HG02840 (cell line): ENCODE data around the gene WTIP.
"Not testable (repeated sequence)": the region's sequence is repeated elsewhere in the genome, so short reads cannot be mapped to it uniquely, and the experiment has no call there.

ENCODE experiments used
- ATAC-seq: cut with Tn5 transposase; IDR thresholded peaks from one replicate; pipeline ENCODE4 v1.9.1; 2021; ENCODE audit warnings: mild to moderate bottlenecking, moderate library complexity, moderate number of reproducible peaks; ENCODE audit not compliant: unreplicated experiment, low FRiP score

The WTIP gene

GRCh38 chr19:34480971-34481841, at the start of gene WTIP:
Gene WTIP, plus strand, starts transcription at chr19:34481758. Its CDS starts 217 bp downstream, at chr19:34481975.
- no peak for ATAC-seq

GRCh38 chr19:34432797-34433196, 48.8 kb upstream of the WTIP start:
- no peak for ATAC-seq

DNA sequence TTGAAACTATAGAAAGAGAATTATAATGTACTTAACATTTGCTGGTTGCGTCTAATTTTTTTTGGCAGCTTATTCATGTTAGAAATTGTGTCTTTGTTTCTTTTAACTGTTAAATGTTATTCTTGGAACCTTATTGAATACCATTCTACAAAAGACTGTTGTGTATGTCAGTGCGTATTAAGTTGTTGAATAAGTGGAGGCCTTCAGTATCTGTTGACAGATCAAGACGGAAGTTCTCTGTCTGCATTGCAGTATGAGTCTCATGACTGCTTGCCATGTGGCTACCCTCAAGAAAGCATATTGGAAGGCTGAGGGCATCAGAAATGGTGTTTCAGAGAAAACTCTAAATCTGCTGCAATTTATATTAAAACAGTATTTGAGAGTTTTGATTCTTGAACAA, 44.8 kb upstream of the WTIP start:
- ATAC-seq = no peak

DNA sequence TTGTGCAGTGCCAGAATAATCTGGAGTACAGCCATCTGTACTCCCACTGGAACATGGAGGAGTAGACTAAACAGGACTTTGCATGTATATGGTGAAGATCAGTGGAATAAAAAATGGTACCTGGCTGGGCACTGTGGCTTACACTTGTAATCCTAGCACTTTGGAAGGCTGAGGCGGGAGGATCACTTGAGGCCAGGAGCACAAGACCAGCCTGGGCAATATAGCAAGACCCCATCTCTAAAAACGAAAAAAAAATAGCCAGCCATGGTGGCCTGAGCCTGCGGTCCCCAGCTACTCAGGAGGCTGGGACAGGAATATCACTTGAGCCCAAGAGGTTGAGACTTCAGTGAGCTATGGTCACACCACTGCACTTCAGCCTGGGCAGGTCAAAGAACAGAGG, 33.4 kb upstream of the WTIP start:
- ATAC-seq = no peak

GRCh38 chr19:34452723-34453122, 28.8 kb upstream of the WTIP start:
- no peak for ATAC-seq

- ATAC-seq = no peak
Observed at GRCh38 chr19:34454091-34454490, 27.5 kb upstream of the WTIP start.

DNA sequence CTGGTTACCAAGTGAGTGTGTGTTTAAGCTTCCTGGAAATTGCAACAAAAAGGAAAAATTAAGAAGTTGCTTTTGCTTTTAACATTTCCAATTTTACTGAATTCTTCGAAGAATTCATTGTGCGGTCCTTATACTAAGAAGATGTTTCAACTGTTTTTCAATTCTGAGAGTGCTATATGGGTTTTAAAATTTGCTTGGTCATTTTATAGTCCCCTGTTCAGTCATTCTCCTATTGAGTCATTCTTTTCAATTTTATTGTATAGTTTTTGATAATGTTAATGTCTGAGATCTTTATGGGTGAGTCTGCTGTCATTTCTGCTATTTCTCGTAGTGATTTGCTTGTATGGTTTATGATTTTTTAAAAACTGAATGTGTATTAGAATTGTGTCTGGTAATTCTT, 26.9 kb upstream of the WTIP start:
- no peak for ATAC-seq

- ATAC-seq = not testable (repeated sequence)
Observed at GRCh38 chr19:34455783-34456480, 25.6 kb upstream of the WTIP start.

DNA sequence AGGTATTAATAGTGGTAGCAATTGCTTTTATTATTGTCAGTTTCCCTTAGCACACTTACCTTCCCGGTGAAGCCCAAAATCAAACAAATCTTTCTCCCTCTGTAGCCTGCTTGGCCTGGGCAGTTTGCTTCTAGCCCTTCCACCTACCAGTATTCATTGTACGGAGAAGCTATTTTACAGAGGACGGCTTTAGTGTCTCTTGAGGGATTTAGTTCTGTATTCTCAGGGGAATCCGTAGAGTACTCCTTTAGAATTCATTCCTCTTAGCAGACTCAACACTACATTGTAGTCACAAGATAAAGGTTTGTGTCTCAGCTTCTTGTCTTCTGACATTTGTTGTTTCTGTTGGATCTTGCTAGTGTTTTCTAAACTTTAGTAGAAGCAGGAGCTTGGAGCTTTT, 24.1 kb upstream of the WTIP start:
- ATAC-seq = no peak

- no peak for ATAC-seq
Observed at GRCh38 chr19:34458677-34459076, 22.9 kb upstream of the WTIP start.

- no peak for ATAC-seq
Observed at GRCh38 chr19:34459614-34460013, 21.9 kb upstream of the WTIP start.

- ATAC-seq = no peak
Observed at GRCh38 chr19:34461375-34462100, 20.0 kb upstream of the WTIP start.

GRCh38 chr19:34464785-34465184, 16.8 kb upstream of the WTIP start:
- not testable (repeated sequence) for ATAC-seq

DNA sequence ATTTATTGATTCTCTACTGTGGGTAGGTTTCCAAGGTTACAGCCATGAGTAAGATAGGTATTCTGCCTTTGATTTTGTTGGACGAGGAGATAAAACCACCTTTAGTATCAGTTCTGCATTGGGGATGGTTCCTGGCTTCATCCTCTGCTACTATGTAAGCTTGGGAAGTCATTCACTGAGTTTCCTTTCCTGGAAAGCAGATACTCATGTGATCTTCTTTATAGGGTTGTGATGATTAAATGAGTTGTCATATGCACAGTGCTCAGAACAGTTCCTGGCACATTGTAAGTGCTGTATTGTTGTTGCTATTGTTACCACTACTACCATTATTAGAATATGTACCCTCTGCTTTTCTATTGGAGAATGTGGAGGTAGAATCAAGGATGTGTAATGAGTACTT, 13.1 kb upstream of the WTIP start:
- no peak for ATAC-seq

GRCh38 chr19:34469026-34469425, 12.5 kb upstream of the WTIP start:
- not testable (repeated sequence) for ATAC-seq

GRCh38 chr19:34471906-34472700, 9.5 kb upstream of the WTIP start:
- no peak for ATAC-seq

DNA sequence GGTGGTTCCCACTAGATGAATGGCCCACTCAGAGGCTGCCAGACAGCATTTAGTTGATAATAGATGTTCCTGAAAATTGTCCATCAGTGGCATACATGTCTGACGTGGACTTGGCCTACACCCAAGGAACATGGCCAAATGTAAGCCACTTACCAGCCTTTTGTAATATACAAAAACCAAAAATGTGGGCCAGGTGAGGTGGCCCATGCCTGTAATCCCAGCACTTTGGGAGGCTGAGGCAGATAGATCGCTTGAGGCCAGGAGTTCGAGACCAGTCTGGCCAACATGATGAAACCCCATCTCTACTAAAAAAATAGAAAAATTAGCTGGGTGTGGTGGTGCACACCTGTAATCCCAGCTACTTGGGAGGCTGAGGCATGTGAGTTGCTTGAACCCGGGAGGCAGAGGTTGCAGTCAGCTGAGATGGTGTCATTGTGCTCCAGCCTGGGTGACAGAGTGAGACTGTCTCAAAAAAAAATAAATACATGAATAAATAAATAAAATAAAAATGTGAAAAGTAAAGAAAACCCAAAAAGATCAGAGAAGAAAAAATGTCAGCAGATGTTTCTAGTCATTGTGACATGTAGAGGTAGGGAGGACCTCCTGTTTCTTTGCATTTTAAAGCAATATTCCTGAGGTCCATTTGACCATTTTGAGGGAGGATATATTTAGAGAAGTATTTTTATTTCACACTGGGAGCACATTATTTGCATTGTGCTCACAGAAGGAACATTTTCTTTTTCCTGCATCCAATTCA, 7.1 kb upstream of the WTIP start:
- no peak for ATAC-seq

DNA sequence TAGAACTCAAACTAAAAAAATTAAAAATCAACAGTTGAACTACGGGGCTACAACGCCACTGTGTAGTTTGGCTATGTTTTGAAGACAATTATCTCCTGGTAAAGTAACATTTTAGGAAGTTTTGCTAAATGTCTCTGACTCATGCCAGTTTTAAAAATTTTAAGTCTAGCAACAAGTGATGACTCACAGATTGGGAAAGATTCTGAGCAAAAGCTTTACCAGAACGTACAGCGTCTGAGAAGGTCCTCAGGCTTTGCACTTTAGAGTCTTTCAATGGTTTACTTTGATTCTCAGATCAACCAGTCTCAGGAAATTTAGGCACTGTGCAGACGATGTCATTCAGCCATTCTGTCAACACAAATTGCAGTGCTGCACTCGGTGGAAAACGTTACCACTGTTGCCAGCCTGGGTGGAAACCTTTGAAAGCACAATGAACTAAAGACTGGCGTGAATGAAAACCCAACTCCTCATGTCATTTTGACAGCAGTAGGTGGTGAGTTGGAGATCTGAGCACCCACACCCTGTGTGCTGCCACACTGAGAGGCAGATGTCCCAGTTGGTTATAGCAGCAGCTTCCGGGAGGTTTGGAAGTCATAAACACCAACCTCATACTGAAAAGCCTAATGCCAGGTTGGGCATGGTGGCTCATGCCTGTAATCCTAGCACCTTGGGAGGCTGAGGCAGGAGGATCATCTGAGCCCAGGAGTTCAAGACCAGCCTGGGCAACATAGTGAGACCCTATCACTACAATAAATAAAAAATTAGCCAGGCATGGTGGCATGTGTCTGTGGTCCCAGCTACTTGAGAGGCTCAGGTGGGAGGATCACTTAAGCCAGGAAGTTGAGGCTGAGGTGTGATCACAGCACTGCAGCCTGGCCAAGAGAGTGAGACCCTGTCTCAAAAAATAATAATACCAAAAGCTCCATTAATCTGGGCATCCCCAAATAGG, 6.3 kb upstream of the WTIP start:
- ATAC-seq = no peak
